ENCODE data around the gene FGGY.
"Not testable (repeated sequence)": the region's sequence is repeated elsewhere in the genome, so short reads cannot be mapped to it uniquely, and the experiment has no call there.

The FGGY gene

DNA sequence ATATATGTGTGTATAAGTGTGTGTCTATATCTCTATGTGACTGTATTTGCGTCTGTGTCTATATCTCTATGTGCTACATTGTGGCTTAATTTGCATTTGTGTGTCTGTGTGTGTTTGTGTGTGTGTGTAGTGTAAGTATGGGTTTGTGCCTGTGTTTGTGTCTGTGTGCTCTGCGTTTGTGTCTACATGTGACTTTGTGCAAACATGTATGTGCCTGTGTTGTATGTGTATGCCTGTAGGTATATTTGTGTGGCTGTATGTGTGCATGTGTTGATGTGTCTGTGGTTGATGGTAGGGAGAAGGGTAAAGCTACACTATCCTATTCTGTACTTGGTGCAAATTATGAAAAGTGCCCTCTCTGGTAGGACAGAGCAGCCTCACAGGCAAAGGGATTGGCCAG, 7.3 kb upstream of the FGGY start:
- DNase-seq (ENCODE audit: low read depth): no peak

DNA sequence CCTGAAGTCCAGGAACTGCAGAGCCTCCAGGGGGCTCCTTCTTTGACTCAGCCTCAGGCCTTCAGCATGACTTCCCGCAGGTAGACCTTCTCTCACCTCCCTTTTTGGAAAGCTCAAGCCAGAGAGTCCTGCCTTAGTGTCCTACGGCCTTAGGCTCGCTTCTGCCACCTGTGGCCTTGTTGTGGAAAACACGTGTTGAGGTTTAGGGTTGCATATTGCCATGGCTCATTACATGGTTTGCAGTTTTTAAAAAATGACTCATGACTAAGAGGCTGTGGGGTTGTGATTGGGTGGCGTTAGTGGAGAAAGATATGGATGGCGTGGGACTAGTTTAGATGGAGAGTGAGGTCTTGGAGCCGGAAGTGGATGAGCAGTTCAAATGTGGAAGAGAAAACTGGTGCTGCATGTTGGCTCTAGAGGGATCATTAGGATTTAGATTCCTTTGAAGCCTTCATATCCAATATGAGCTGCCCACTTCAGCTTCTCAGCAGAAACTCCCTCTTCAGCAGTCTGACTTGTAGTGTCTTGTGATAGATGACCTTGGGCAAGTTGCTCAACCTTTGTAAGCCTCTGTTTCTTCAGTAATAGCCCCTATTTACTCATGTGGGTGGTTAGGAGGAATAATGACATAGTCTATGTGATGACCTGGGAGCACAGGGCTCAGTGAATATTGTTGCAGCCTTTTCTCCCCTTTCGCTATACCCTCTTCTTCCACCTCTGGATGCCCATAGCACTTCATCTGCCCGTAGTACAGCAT, 6.5 kb upstream of the FGGY start:
- DNase-seq (ENCODE audit: low read depth): no peak

DNA sequence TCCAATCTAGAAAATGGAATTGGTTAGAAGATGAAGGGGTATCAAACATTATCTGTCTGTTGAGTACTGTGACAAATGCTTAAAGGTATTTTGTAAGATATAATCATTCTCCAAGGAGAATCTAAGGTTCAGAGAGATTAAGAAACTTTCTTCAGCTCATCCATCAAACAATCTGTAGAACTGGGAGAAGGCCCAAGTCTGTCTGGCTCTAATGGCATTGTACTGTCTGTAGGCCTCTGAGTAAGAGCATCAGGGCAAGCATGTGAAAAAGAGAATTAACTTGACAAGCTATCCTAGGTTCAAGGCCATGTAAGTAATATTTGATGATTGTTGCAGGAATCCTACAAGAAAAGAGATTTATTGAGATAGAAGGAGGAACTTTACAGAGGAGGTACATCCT, 5.3 kb upstream of the FGGY start:
- no peak for DNase-seq (ENCODE audit: low read depth)

DNA sequence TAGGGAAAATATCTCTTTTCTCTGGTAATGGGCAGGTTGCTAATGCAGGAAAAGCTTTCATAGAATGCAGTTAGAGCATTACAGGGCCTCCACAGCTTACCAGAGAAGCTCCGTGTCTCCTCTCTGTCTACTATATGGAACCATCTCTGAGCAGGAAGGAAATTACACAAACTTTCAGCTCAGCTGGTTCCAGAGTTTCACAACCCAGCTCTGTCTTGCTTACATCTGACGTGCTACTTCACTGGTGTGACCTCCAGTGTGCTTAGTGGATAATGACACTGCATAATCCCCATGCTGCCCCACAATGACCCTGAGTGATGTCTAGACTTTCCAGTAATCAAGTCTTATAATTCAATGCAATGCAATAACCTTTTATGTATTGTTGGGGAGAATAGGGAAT, 4.3 kb upstream of the FGGY start:
- no peak for DNase-seq (ENCODE audit: low read depth)

DNA sequence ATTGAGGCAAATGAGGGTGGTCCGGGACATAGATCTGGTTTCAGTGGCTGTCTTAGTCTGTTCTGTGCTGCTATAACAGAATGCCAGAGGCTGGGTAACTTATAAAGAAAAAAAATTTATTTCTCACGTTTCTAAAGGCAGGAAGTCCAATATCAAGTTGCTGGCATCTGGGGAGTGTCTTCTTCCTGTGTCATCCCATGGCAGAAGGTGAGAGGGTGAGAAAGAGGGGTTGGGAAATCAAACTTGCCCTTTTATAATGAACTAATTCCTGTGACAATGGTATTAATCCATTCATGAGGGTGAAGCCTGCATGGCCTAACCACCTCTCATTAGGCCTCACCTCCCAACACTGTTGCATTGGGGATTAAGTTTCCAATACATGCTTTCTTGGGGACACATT, 3.7 kb upstream of the FGGY start:
- DNase-seq (ENCODE audit: low read depth): no peak

DNA sequence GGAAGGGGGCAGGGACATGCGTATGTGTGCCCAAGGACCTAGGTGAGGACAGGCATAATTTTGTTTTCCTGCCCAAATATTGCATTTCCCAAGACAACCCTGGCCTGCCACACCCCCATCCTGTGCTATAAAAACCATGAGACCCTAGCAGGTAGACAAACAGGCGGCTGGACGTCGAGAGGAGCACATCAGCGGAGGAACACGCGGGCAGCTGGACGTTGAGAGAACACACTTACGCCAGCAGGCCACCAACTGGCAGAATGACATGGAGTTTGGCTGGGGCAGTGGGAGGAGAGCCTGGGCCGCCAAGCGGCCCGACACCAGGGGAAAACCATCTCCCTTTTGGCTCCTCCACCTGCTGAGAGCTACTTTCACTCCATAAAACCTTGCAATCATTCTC, 3.0 kb upstream of the FGGY start:
- no peak for DNase-seq (ENCODE audit: low read depth)

DNA sequence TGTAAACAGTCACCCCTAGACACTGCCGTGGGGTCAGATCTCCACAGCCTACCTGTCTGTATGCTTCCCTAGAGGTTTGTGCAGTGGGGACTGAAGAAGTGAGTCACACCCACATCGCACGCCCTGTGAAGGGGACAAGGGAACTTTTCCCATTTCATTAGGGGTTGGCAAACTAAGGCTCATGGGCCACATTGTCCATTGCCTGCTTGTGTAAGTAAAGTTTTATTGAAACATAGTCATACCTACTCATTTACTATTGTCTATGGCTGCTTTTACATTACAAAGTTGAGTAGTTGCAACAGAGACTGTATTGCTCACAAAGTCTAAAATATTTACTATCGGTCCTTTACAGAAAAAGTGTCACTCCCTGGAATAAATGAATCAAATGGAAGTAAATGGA, 2.5 kb upstream of the FGGY start:
- DNase-seq (ENCODE audit: low read depth): no peak

DNA sequence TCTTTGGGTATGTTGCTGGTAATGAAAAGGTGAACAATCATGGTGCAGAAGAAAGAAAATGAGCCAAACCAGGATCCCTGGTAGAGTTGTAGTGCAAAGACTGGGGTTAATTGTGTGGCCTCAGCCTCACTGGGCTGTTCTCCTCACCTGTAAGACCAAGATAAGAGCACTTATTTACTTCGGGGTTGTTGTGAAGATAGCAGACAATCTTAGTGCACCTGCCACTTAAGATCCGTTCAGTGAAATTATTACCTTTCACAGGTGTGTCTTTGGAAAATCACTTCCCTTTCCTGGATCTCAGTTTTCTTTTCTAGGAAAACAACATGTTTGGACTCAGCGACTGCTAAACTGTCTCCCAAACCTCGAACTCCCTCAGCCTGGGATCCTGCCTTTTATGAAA, 1.3 kb upstream of the FGGY start:
- DNase-seq (ENCODE audit: low read depth): no peak

DNA sequence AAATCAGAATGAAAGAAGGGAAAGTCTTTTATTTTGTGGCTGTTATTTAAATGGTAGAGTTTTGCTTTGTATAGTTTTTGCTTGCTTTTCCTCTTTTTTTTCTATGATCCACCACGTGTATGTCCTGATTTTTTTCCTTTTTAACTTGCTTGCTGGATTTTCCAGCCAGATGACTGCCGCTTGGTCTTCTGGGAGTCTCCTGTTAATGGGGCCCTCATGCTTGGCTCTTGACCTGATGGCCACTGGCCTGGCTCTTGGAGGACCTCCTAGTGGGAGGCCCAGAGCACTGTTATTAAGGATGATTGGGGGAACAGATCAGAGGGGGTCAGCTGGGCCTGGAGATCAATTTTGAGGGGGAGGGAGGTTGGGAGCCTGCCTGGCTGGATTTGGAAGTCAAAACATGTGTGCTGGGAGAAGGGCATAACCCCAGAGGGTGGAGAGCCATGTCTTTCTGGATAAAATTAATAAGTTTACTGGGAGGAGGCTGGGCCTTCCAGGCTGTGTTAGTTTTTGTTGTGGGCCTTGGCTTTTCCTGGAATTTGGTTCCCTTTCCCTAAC, 1.2 kb downstream of the FGGY start:
- no peak for DNase-seq (ENCODE audit: low read depth)

DNA sequence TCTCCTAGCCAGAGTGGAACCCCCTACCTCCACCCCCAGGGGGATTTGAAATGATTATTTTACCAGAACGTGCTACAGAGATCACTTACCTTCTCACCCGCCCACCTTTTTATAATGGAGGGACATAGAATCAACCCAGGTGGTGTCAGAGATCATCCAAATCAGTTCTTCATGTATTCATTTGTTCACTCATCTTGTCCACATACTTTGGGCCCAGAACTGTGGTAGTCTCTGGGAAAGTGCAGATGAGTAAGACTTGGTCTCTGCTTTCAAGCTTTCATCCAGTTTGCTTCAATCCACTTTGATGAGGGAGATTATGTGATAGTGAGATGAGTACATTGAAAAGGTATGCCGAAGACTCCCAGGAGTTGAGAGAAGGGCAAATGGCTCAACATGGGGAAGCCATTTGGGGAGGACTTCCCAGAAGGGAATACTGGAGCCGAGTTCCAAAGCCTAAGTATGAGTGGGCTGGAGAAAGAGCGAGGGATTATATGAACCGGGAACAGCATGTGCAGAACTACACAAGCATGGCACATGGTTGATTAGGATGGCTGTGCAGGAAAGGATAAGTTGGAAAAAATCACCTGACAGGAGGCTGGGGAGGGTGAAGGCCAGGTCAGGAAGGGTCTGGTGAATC, 1.9 kb downstream of the FGGY start:
- DNase-seq (ENCODE audit: low read depth): no peak

DNA sequence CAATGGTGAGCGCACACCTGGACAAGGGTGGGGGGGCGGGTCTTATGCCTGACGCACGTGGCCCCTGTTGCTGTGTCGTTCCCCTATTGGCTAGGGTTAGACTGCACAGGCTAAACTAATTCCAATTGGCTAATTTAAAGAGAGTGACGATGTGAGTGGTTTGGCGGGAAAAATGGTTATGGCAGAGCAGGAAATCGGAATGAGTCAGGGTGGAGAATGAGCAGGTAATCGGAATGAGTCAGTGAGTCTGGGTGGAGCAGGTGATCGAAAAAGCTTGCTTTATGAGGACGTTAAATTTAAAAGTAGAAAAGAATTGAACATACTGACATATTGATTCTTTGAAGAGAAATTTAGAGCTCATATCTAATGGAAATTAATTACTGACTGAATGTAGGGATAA, 2.8 kb downstream of the FGGY start:
- DNase-seq (ENCODE audit: low read depth): not testable (repeated sequence)

DNA sequence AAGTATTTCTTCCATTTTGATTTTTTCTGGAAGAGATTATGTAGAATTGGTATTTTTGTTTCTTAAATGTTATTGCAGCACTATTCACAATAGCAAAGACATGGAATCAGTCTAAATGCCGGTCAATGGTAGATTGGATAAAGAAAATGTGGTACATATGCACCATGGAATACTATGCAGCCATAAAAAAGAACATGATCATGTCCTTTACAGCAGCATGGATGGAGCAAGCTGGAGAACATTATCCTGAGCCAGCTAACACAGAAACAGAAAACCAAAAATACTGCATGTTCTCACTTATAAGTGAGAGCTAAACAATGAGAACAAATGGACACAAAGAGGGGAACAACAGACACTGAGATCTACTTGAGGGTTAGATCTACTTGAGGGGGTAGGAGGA, 5.4 kb downstream of the FGGY start:
- no peak for DNase-seq (ENCODE audit: low read depth)

DNA sequence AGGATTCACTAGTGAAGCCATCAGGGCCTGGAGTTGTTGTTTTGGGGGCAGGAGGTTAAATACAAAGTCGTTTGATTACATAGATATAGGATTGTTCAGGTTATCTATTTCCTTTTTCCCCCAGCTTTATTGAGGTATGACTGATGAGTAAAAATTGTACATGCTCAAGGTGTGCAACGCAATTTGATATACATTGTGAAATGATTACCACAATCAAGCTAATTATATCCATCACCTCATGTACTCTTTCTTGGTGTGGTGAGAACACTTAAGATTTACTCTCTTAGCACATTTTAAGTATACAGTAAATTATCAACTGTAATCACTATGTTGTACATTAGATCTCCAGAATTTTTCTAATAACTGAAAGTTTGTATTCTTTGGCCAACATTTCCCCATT, 6.0 kb downstream of the FGGY start:
- no peak for DNase-seq (ENCODE audit: low read depth)

DNA sequence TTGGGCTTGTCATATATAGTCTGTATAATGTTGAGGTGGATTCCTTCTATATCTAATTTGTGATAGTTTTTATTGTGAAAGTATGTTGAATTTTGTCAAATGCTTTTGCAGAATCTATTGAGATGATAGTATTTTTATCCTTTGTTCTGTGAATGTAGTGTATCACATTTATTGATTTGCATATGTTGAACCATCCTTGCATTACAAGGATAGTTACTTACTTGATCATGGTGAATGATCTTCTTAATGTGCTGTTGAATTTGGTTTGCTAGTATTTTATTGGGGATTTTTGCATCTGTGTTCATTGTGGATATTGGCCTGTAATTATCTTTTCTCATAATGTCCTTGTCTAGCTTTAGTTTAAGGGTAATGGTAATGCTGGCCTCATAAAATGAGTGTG, 8.3 kb downstream of the FGGY start:
- DNase-seq (ENCODE audit: low read depth): no peak

DNA sequence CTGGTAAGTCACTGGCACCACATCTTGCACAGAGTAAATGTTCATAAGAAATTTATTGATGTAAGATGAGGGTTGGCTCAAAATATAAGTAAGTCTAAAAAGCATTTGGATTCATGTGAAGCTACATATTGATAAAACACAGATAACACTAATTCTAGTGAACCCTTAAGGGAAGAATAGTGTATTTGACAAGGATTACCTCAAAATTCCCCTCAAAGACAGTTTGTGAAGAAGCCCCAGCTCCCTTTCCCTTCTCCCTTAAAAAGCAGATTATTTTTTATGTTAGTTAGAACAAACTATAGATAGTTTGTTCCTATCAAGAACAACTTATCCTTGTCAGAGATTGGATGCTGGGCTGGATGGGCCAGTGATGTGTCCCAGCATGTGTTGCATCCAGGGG, 10.7 kb downstream of the FGGY start:
- DNase-seq (ENCODE audit: low read depth): no peak

DNA sequence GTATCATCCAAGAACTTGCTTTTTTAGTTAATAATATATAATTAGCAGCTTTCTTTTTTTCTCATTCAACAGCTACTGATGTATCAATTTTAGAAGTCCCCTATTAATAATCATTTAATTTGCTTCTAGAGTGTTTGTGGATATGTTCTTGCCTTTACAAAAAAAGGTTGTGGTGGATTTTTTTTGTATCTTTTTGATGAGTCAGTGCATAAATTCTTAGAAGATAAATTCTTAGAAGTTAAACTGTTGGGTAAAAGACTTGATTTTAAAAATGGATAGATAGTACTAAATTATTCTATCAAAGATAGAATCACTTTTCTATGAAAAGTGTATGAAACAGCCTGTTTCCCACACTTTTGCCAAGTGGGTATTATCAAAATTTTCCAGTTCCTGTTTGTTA, 11.9 kb downstream of the FGGY start:
- DNase-seq (ENCODE audit: low read depth): no peak

DNA sequence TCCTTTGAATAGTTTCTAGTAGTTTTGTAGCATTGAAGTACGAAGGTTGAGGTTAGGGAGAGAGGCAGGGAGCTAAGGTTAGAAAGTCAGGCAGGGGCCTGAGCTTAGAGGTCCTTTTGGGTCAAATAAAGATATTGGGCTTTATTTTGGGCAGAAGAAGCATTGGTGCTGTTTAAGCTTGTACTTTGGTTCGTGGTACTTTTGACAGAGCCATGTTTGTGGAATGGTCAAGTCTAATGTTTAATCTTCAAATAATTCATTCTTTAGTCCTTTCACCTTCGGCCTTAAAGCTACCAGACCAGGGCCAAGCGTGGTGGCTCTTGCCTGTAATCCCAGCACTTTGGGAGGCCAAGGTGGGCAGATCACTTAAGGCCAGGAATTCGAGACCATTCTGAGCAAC, 12.5 kb downstream of the FGGY start:
- no peak for DNase-seq (ENCODE audit: low read depth)

DNA sequence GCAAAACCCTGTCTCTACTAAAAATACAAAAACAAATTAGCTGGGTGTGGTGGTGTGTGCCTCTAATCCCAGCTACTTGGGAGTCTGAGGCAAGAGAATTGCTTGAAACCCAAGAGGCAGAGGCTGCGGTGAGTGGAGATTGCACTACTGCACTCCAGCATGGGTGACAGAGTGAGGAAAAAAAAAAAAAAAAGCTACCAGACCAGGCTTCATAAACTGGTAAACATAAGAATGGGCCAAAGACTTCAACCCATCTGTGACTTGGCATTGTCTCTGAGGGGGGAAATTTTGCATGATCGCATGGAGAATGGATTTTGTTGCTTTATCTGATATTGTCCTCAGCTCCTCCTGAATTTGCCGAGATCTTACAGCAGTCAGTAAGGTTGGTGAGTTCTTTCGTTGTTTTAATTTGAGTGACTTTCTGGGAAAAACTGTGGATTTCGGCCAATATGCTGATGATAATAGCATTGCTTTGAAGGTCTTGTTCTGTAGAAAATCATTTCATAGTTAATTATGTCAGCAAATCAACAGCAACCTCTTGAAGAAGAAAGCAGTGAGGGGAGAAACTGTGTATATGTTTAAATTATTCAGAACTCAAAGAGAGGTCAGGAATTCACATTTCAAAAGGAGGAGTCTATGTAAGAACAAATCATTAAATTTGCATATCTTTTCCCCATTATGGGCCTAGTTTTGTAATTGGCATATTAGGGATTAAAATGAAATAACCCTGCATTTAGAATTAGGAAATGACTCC, 13.1 kb downstream of the FGGY start:
- DNase-seq (ENCODE audit: low read depth): no peak

DNA sequence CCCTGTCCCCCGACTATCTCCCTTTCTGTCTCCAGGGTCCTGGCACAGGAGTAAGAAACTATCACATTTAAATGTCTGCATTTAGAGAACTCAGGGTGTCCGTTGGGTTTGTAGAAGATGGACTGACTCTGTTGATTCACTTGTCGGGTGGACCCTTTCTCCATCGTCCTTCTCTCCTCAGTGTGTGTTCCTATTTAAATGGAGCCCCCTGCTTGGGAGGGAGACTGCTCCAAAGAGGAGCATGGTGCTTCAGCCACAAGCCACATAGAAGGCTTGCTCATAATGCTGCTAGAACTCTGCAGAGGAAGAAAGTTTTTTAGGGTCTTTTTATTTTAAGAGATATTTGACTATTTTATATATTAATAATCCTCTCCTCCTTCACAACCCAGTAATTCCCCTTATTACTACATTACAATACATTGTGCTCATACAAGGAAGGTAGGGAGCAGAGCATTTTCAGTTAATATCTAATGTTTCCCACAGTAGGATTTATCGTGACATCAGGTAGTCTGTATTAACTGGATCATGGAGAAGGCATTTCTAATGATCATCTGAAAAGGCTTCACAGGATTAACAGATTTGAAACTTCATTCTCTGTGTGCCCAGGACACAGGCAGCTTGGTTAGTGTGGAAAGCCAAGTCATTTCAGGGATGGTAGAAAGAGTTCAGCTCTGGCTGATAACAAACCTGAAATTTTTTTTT, 13.8 kb downstream of the FGGY start:
- no peak for DNase-seq (ENCODE audit: low read depth)

DNA sequence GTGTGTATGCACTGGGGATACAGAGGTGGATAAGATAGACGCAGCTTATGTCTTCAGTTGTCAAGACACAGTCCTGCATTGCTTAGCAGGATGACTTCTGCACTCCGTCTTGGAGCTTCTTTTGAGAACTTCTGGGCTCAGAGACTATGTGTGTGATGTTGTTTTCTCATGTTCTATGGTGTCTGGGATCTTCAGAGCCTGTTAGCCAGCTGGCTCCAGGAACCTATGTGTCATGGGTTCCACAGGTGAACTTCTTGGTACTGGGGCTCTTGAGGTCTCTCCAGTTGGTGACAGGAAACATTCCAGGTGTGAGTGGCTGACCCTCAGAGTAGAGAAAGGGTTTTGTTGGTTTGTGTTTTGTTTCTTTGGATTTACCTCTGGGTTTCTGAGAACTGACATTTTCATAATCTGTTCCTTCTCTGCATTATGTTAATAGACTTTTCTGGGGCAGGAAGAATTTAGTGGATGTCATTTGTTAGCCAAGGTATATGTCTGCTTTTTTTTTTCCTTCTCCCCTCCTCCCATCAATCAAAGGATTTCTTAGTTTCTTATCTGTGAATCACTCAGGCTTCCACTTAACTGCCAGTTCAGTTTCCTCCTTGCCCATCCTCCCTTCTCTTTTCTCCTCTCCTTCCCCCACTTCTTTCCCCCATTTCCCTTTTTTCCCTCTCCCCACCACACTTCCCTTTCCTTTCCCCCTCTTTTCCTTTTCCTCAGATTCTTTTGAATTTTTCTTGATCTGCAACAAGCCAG, 18.1 kb downstream of the FGGY start:
- no peak for DNase-seq (ENCODE audit: low read depth)

DNA sequence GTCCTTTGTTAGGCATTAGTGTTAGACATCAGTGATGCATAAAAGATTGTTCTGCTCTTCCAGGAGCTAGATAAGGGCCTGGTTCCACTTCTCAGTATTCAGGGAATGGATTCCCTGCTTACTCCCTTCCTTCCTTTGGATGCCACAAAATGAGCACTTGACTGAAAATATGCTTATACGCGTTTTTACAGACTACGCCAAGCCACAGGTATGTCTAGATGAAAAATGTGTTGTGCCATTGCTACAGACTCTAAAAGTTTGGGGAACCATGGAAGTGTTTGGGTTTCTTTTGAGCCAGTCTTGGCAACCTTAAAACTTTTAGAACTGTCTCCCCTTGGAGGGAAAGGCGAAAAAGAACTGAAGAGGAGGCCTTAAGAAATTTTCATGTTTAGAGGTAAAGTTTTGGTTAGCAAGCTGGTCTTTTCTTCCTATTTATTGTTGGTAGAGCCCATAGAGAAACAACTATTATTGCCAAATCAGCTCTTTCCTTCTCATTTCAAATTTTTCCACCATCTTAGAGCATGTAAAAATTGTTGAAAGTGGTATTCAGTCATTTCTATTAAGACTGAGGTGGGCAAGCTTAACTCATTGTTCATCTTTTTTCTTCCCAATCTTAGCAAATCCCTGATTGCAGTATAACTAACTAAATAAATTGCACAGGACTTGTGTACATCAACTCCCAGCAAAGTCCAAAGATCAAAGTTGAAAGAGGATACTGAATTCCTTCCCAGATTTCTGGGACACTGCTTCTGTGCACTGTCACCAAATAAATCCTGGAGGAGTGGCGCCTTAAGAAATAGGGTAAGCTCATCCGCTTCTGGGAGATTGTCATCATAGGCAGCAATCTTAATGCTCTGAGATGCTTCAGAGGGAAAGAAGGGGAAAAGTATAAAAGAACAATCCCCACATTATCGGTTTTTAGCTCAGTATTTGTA, 18.9 kb downstream of the FGGY start:
- no peak for DNase-seq (ENCODE audit: low read depth)
